ENCODE data around the gene FAM90A26.
"Not testable (repeated sequence)": the region's sequence is repeated elsewhere in the genome, so short reads cannot be mapped to it uniquely, and the experiment has no call there.

Gene FAM90A26

DNA sequence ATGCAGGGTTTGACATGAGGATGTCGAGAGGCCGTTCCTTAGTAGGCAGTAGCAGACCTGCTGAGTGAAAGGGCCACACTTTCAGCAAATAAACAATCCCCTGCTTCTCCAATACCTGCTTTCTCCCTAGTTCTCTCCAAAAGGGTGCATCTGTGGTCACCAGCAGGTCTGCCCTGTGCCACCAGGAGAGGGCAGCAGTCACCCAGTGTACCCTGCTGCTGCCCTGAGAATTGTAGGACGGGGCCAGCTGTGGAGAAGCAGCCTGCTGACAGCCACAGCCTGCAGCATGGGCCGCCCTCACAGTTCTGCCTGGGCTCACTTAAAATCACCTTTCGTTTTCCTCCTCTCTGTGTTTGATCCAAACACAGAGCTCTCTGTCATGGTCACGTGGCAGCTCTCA, 11.8 kb upstream of the FAM90A26 start:
- not testable (repeated sequence) for DNase-seq (ENCODE audit: low read depth in 3 of 3)

DNA sequence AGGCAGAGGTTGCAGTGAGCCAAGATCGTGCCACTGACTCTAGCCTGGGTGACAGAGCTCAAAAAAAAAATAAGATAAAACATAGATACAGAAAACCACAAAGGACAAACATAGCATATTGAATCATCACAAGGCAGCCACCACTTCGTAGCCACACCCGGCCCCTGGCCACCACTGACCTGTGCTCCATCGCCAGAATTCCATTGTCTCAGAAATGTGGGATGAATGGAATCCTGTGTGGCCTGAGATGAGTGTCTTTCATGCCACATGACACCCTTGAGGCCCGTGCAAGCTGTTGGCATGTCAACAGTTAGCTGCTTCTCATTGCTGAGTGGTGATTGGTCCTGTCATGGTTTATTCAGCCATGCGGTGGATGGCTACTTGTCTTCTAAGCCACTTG, 10.2 kb upstream of the FAM90A26 start:
- not testable (repeated sequence) for DNase-seq (ENCODE audit: low read depth in 3 of 3)

DNA sequence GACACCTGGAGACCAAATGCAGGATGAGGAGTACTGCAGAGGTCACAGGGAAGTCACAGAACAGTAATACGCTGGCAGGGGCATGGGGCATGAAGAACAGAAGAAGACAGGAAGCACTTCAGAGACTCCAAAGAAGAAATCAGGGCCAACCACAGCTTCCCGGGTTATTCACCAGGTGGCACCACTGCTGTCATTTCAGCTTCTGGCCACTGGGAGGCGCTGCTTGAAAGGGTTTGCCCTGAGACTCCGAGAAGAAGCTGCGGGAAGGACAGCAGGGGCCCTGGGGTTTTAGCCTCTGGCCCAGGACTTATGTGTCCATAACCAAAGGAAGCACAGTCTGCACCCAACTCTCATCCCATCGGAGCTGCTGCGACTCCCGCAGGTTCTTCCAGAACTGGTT, 4.2 kb upstream of the FAM90A26 start:
- not testable (repeated sequence) for DNase-seq (ENCODE audit: low read depth in 3 of 3)

DNA sequence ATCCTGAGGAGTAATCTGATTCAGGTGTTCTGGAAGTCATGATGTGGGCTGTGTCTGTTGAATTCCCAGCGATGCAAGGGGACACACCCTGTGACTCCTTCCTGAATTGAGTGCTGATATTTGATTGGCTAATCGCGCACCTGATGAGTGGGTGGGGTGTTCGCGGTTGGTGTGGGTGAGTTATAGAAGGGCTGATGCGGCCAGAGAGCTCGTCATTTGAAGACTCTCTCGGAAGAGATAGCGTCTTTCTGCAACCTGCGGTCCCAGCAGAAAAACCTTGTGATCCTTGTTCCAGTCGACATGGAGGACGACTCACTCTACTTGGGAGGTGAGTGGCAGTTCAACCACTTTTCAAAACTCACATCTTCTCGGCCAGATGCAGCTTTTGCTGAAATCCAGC, 40.1 kb downstream of the FAM90A26 start, which contains the start of gene USP17L10:
Gene USP17L10, plus strand, starts transcription at position 301 of the 400 bp plus-strand sequence. Its CDS starts 0 bp downstream, at position 301.
- not testable (repeated sequence) for DNase-seq (ENCODE audit: low read depth in 3 of 3)

DNA sequence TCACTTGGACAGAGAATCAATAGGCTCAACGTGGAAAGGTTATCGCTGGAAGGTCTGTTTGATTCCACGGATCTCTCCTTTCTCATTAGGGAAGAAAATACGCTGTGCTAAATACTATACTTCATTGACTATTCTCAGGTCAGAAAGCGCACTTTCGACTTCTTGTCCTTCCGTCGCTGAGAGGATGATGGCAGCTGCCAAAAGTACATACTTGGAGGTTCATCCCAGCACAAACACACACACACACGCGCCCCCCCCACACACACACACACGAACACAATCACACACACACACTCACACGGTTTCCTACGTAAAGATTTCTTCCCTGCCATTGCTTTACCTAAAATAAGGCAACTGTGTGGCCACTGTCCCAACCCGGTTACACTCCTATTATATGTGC, 44.5 kb downstream of the FAM90A26 start:
- not testable (repeated sequence) for DNase-seq (ENCODE audit: low read depth in 3 of 3)

DNA sequence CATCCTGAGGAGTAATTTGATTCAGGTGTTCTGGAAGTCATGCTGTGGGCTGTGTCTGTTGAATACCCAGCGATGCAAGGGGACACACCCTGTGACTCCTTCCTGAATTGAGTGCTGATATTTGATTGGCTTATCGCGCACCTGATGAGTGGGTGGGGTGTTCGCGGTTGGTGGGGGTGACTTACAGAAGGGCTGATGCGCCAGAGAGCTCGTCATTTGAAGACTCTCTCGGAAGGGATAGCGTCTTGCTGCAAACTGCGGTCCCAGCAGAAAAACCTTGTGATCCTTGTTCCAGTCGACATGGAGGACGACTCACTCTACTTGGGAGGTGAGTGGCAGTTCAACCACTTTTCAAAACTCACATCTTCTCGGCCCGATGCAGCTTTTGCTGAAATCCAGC, 44.9 kb downstream of the FAM90A26 start, which contains the start of gene USP17L11:
Gene USP17L11, plus strand, starts transcription at position 301 of the 400 bp plus-strand sequence. Its CDS starts 0 bp downstream, at position 301.
- DNase-seq (ENCODE audit: low read depth in 3 of 3): not testable (repeated sequence)

DNA sequence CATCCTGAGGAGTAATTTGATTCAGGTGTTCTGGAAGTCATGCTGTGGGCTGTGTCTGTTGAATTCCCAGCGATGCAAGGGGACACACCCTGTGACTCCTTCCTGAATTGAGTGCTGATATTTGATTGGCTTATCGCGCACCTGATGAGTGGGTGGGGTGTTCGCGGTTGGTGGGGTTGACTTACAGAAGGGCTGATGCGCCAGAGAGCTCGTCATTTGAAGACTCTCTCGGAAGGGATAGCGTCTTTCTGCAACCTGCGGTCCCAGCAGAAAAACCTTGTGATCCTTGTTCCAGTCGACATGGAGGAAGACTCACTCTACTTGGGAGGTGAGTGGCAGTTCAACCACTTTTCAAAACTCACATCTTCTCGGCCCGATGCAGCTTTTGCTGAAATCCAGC, 49.6 kb downstream of the FAM90A26 start, which contains the start of gene USP17L12:
Gene USP17L12, plus strand, starts transcription at position 301 of the 400 bp plus-strand sequence. Its CDS starts 0 bp downstream, at position 301.
- DNase-seq (ENCODE audit: low read depth in 3 of 3): not testable (repeated sequence)

DNA sequence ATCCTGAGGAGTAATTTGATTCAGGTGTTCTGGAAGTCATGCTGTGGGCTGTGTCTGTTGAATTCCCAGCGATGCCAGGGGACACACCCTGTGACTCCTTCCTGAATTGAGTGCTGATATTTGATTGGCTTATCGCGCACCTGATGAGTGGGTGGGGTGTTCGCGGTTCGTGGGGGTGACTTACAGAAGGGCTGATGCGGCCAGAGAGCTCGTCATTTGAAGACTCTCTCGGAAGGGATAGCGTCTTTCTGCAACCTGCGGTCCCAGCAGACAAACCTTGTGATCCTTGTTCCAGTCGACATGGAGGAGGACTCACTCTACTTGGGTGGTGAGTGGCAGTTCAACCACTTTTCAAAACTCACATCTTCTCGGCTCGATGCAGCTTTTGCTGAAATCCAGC, 54.4 kb downstream of the FAM90A26 start, which contains the start of gene USP17L13:
Gene USP17L13, plus strand, starts transcription at position 301 of the 400 bp plus-strand sequence. Its CDS starts 0 bp downstream, at position 301.
- not testable (repeated sequence) for DNase-seq (ENCODE audit: low read depth in 3 of 3)

Data from stimulated activated CD4-positive, alpha-beta T cell treated with anti-CD3 and anti-CD28 coated beads, TNF-alpha, amount 100 ng/mL, for 48 hours (primary cell).